CD4-positive, CD25-positive, alpha-beta regulatory T cell (primary cell): ENCODE data around the gene CUZD1. TPM values are rescaled to one million over a fixed set of nuclear protein-coding genes. Genes with fewer than 3 reads are reported as not detected.

Experiments
- ATAC-seq, 2 donors: fragments of 150-1000 bp; cut with Tn5 transposase; one replicate each; pipeline ENCODE4 v1.10.0; 2021; ENCODE audit warnings: low read depth in 2 of 2, moderate number of reproducible peaks in 2 of 2, moderate library complexity in 1 of 2
- DNase-seq, 3 donors: peaks; one replicate each; pipeline versions ENCODE4 v3.0.0 to v3.0.0-alpha.2; 2012 to 2022; ENCODE audit warnings: mixed read lengths in 1 of 3
- H3K27ac ChIP-seq: one replicate; pipeline ENCODE4 v1.7.0; 2013; ENCODE audit warnings: mild to moderate bottlenecking, low read length; ENCODE audit not compliant: insufficient read depth, poor library complexity, severe bottlenecking
- H3K27me3 ChIP-seq: one replicate; pipeline ENCODE4 v1.7.0; 2013; ENCODE audit warnings: low read length; ENCODE audit not compliant: control insufficient read depth, insufficient read depth
- H3K36me3 ChIP-seq: one replicate; pipeline ENCODE4 v1.7.0; 2013; ENCODE audit warnings: mild to moderate bottlenecking, low read length, moderate library complexity; ENCODE audit not compliant: control insufficient read depth, insufficient read depth
- H3K4me1 ChIP-seq: 2 replicates; pipeline ENCODE4 v1.7.0; 2013; ENCODE audit warnings: mild to moderate bottlenecking, low read length; ENCODE audit not compliant: insufficient read depth, control insufficient read depth, poor library complexity, severe bottlenecking
- H3K4me3 ChIP-seq: one replicate; pipeline ENCODE4 v1.7.0; 2013; ENCODE audit warnings: low read depth, mild to moderate bottlenecking, low read length, moderate library complexity
- H3K9me3 ChIP-seq, 2 experiments: 1 replicate in 1 of 2; 2 replicates in 1 of 2; pipeline ENCODE4 v1.7.0; 2013; ENCODE audit warnings: low read length in 2 of 2, mild to moderate bottlenecking in 1 of 2, moderate library complexity in 1 of 2; ENCODE audit not compliant: control insufficient read depth in 2 of 2
- H3K27ac Mint-ChIP-seq, 3 donors: one replicate each; pipeline ENCODE4 v1.8.0; 2020 to 2022; ENCODE audit warnings: mild to moderate bottlenecking in 3 of 3, mixed read lengths in 3 of 3, moderate library complexity in 2 of 3
- H3K27me3 Mint-ChIP-seq: one replicate; pipeline ENCODE4 v1.8.0; 2022; ENCODE audit warnings: mild to moderate bottlenecking, mixed read lengths
- H3K36me3 Mint-ChIP-seq: one replicate; pipeline ENCODE4 v1.8.0; 2020; ENCODE audit warnings: mixed read lengths
- H3K4me1 Mint-ChIP-seq, 4 donors: one replicate each; pipeline ENCODE4 v1.8.0; 2020 to 2022; ENCODE audit warnings: mixed read lengths in 4 of 4, mild to moderate bottlenecking in 1 of 4
- H3K4me3 Mint-ChIP-seq, 4 donors: one replicate each; pipeline ENCODE4 v1.8.0; 2020 to 2022; ENCODE audit warnings: mild to moderate bottlenecking in 4 of 4, mixed read lengths in 4 of 4, moderate library complexity in 3 of 4
- H3K9me3 Mint-ChIP-seq, 7 donors: one replicate each; pipeline ENCODE4 v1.8.0; 2020 to 2022; ENCODE audit warnings: mixed read lengths in 7 of 7, mild to moderate bottlenecking in 3 of 7, moderate library complexity in 2 of 7
- polyA plus RNA-seq, 4 donors: library from polyadenylated mRNA; unstranded; fragments of 300-500 nt; fragmentation: Illumina TruSeq; gene quantifications; one replicate each; pipeline ENCODE4 v1.2.3, GENCODE V29; 2021
- total RNA-seq: library from RNA; stranded (reverse); gene quantifications from one replicate; pipeline ENCODE4 v1.2.3, GENCODE V29; 2022

Gene CUZD1
- total and polyA plus RNA-seq, 5 donors from 2014 or later = 0.53 to 1.9 (median 1.4) TPM

- Histone ChIP-seq H3K9me3 (no peaks in the 10 kb centered on the region), H3K27me3 (no peaks in the 10 kb centered on the region), H3K4me1 (no peaks in the 10 kb centered on the region), H3K36me3 (peaks cover 27% of the 10 kb centered on the region), H3K4me3 (no peak overlapping the region), H3K27ac (no peak overlapping the region)
- Mint-ChIP-seq H3K27ac (no peak overlapping the region), H3K36me3 (peaks cover 46% of the 10 kb centered on the region), H3K4me3 (no peak overlapping the region), H3K9me3 (peaks cover 0 to 5% (median 0%) of the 10 kb centered on the region in 7 donors), H3K27me3 (no peaks in the 10 kb centered on the region), H3K4me1 (peaks cover 0 to 6% (median 1%) of the 10 kb centered on the region in 4 donors)
- ATAC-seq (no peak), DNase-seq (no peak)
Measured at GRCh38 chr10:122841569-122841968, 4.1 kb downstream of the CUZD1 start.

DNA sequence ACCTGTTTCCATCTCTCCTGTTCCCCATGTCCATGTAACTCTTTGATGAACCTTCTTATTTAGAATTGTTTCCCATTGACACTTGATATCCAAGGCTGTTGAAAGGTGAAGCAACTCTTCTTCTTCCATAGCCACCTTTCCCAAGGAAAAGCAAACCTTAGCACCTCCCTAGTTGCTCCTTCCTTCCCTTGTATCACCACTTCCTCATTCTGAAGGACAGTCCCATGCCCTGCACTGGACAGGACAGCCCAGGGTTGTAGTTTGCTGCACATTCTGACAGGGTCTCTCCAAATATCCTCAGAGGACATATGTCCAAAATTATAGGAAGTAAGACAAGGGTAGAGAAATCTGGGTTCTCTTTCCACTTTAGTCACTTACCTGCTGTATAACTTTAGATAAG is 6.2 kb downstream of the CUZD1 start:
- H3K9me3 ChIP-seq = no peaks in the 10 kb centered on the region
- Mint-ChIP-seq H3K27me3 (no peaks in the 10 kb centered on the region), H3K9me3 (peaks cover 0 to 4% (median 0%) of the 10 kb centered on the region in 7 donors), H3K36me3 (peaks cover 45% of the 10 kb centered on the region), H3K4me1 (no peaks in the 10 kb centered on the region), H3K27ac (peak overlapping the region in 1 of 3 donors; percentile 3), H3K4me3 (no peak overlapping the region)
- no peaks in the 10 kb centered on the region for H3K27me3 ChIP-seq
- H3K27ac ChIP-seq = no peak overlapping the region
- ATAC-seq (no peak), DNase-seq (no peak)
- H3K4me3 ChIP-seq = no peak overlapping the region
- no peaks in the 10 kb centered on the region for H3K4me1 ChIP-seq
- H3K36me3 ChIP-seq = peaks cover 30% of the 10 kb centered on the region

DNA sequence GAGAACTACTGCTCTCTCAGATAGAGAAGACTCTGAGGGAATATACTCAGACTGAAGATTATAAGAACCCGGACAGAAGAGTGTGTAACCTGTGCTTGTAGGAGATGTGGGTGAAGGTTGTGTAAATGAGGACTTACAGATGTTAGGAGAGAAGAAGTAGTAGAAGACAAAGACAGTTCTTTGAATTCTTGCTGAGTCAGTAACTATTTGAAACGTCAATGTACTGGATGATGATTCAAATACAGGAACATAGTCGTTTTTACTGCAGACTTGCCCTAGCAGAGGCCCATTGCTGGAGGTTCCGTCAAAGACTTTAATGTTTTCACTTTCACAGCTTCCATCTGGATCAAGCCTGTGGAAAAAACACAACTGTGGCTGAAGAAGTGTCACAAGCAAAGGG is 6.8 kb downstream of the CUZD1 start:
- Mint-ChIP-seq H3K9me3 (peaks cover 0 to 4% (median 0%) of the 10 kb centered on the region in 7 donors), H3K27ac (peak overlapping the region in 1 of 3 donors; percentile 3), H3K36me3 (peaks cover 46% of the 10 kb centered on the region), H3K27me3 (no peaks in the 10 kb centered on the region), H3K4me1 (no peaks in the 10 kb centered on the region), H3K4me3 (no peak overlapping the region)
- H3K9me3 ChIP-seq = no peaks in the 10 kb centered on the region
- no peaks in the 10 kb centered on the region for H3K4me1 ChIP-seq
- DNase-seq (no peak), ATAC-seq (no peak)
- no peak overlapping the region for H3K27ac ChIP-seq
- no peaks in the 10 kb centered on the region for H3K27me3 ChIP-seq
- H3K4me3 ChIP-seq = no peak overlapping the region
- peaks cover 31% of the 10 kb centered on the region for H3K36me3 ChIP-seq

- ATAC-seq = no peak
- Mint-ChIP-seq H3K4me3 (no peak overlapping the region), H3K36me3 (peaks cover 52% of the 10 kb centered on the region), H3K27ac (no peak overlapping the region), H3K27me3 (no peaks in the 10 kb centered on the region), H3K4me1 (no peaks in the 10 kb centered on the region), H3K9me3 (peaks cover 0 to 4% (median 0%) of the 10 kb centered on the region in 7 donors)
- H3K27ac ChIP-seq = no peak overlapping the region
- H3K4me1 ChIP-seq = no peaks in the 10 kb centered on the region
- no peak overlapping the region for H3K4me3 ChIP-seq
- no peak for DNase-seq
- no peaks in the 10 kb centered on the region for H3K27me3 ChIP-seq
- no peaks in the 10 kb centered on the region for H3K9me3 ChIP-seq
- peaks cover 34% of the 10 kb centered on the region for H3K36me3 ChIP-seq
Measured at GRCh38 chr10:122835908-122836307, 9.7 kb downstream of the CUZD1 start.

GRCh38 chr10:122830965-122831353 is 14.7 kb downstream of the CUZD1 start:
- DNase-seq (no peak), ATAC-seq (no peak)
- peaks cover under 1% of the 10 kb centered on the region for H3K27me3 ChIP-seq
- Mint-ChIP-seq H3K9me3 (peaks cover 0 to 6% (median 0%) of the 10 kb centered on the region in 7 donors), H3K4me1 (no peaks in the 10 kb centered on the region), H3K27ac (no peak overlapping the region), H3K36me3 (peaks cover 24% of the 10 kb centered on the region), H3K4me3 (no peak overlapping the region), H3K27me3 (peaks cover 10% of the 10 kb centered on the region)
- no peak overlapping the region for H3K4me3 ChIP-seq
- peaks cover 19% of the 10 kb centered on the region for H3K36me3 ChIP-seq
- no peaks in the 10 kb centered on the region for H3K4me1 ChIP-seq
- no peaks in the 10 kb centered on the region for H3K9me3 ChIP-seq
- H3K27ac ChIP-seq = no peak overlapping the region

GRCh38 chr10:122830273-122830964 is 15.2 kb downstream of the CUZD1 start:
- Mint-ChIP-seq H3K9me3 (peaks cover 0 to 6% (median 0%) of the 10 kb centered on the region in 7 donors), H3K27me3 (peaks cover 15% of the 10 kb centered on the region)
- H3K9me3 ChIP-seq = no peaks in the 10 kb centered on the region

DNA sequence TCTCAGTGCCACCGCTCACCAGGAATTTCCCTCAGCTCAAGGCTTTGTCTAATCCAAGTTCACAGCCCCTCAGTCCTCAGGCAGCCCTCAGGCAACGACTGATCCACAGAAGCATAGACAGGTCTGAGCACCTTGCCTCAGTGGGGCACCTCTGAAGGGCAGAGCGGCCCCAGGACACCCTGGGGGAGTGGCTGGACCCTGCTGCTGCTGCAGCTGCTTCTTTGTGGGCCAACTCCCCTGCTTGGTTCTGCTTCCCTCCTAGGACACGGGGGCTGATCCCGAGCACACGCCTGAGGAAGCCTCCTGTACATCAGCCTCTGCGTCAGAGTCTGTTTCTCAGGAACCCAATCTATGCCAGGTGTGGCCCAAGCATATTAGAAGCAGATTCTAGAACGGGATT is 16.2 kb downstream of the CUZD1 start:
- no peaks in the 10 kb centered on the region for H3K4me1 Mint-ChIP-seq
- peaks cover 17% of the 10 kb centered on the region for H3K36me3 Mint-ChIP-seq
- H3K9me3 ChIP-seq = no peaks in the 10 kb centered on the region
- no peak for ATAC-seq
- H3K4me3 ChIP-seq = no peak overlapping the region
- H3K27ac Mint-ChIP-seq = no peak overlapping the region
- H3K27me3 ChIP-seq = peaks cover 5% of the 10 kb centered on the region
- H3K4me3 Mint-ChIP-seq = no peak overlapping the region
- peaks cover 0 to 6% (median 0%) of the 10 kb centered on the region in 7 donors for H3K9me3 Mint-ChIP-seq
- H3K4me1 ChIP-seq = no peaks in the 10 kb centered on the region
- no peak overlapping the region for H3K27ac ChIP-seq
- no peak for DNase-seq
- H3K36me3 ChIP-seq = peaks cover 9% of the 10 kb centered on the region
- H3K27me3 Mint-ChIP-seq = peaks cover 23% of the 10 kb centered on the region

More at GRCh38 chr10:122830273-122830964, 15.2 kb downstream of the CUZD1 start:
- Histone ChIP-seq H3K27ac (no peak overlapping the region), H3K4me3 (no peak overlapping the region), H3K27me3 (peaks cover 2% of the 10 kb centered on the region), H3K4me1 (no peaks in the 10 kb centered on the region), H3K36me3 (peaks cover 16% of the 10 kb centered on the region)
- DNase-seq (no peak), ATAC-seq (no peak)
- Mint-ChIP-seq H3K27ac (no peak overlapping the region), H3K4me3 (no peak overlapping the region), H3K36me3 (peaks cover 22% of the 10 kb centered on the region), H3K4me1 (no peaks in the 10 kb centered on the region)

DNA sequence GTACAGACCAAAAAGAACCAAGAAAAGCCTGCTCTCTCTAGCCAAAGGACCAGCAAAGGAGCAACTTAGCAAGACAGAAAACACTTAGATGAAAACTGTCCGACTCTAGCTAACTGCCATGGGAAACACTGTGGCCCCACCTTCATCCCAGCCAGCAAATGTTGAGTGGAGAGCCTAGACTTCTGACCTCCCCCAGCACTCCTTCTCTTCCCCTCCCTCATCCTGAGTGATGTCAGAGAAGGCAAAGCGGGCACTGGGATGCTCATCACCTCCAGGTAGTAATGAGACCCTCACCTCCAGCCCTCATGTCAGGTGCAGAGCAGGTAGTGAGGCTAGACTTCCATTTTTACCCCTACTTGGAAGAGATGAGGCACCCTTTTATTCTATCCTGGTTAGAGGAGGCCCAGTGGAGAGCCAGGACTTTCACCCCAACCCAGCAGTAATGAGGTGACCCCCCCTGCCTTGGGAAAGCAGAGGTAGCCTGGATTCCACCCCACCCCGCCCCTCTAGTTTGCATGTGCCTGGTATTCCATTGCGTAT is 16.9 kb downstream of the CUZD1 start:
- DNase-seq = no peak
- no peaks in the 10 kb centered on the region for H3K4me1 Mint-ChIP-seq
- peaks cover 23% of the 10 kb centered on the region for H3K27me3 Mint-ChIP-seq
- H3K4me3 Mint-ChIP-seq = no peak overlapping the region
- no peaks in the 10 kb centered on the region for H3K4me1 ChIP-seq
- no peak overlapping the region for H3K27ac Mint-ChIP-seq
- peaks cover 5% of the 10 kb centered on the region for H3K27me3 ChIP-seq
- no peaks in the 10 kb centered on the region for H3K9me3 ChIP-seq
- H3K4me3 ChIP-seq = no peak overlapping the region
- H3K36me3 Mint-ChIP-seq = peaks cover 17% of the 10 kb centered on the region
- ATAC-seq = no peak
- H3K36me3 ChIP-seq = peaks cover 6% of the 10 kb centered on the region
- peaks cover 0 to 6% (median 0%) of the 10 kb centered on the region in 7 donors for H3K9me3 Mint-ChIP-seq
- H3K27ac ChIP-seq = no peak overlapping the region
